NCI-H345 (cell line): Measurements from ENCODE around the gene RAD51B.

ENCODE experiments used
- DNase-seq: peaks from one replicate; lab custom pipeline; 2025; lab: John Stamatoyannopoulos, UW

Gene RAD51B

GRCh38 chr14:68363843-68364767 is 544.5 kb downstream of the RAD51B start:
- DNase-seq = no peak

- DNase-seq = no peak
These were observed 545.2 kb downstream of the RAD51B start for GRCh38 chr14:68364792-68365192.

GRCh38 chr14:68365228-68365627 is 545.6 kb downstream of the RAD51B start:
- DNase-seq = no peak

GRCh38 chr14:68366656-68367055 is 547.1 kb downstream of the RAD51B start:
- DNase-seq = no peak

GRCh38 chr14:68367536-68367935 is 548.0 kb downstream of the RAD51B start:
- DNase-seq = no peak

- DNase-seq = no peak
These were observed 549.3 kb downstream of the RAD51B start for GRCh38 chr14:68368850-68369249.

- no peak for DNase-seq
These were observed 549.9 kb downstream of the RAD51B start for GRCh38 chr14:68369281-68370056.

GRCh38 chr14:68370057-68370360 is 550.4 kb downstream of the RAD51B start:
- no peak for DNase-seq

GRCh38 chr14:68372368-68372767 is 552.8 kb downstream of the RAD51B start:
- DNase-seq = no peak

GRCh38 chr14:68373124-68373646 is 553.6 kb downstream of the RAD51B start:
- DNase-seq = no peak

GRCh38 chr14:68373847-68374444 is 554.4 kb downstream of the RAD51B start:
- no peak for DNase-seq

- DNase-seq = no peak
These were observed 555.1 kb downstream of the RAD51B start for GRCh38 chr14:68374682-68375081.

GRCh38 chr14:68375376-68375775 is 555.8 kb downstream of the RAD51B start:
- no peak for DNase-seq

- DNase-seq = no peak
These were observed 556.6 kb downstream of the RAD51B start for GRCh38 chr14:68376067-68376779.

GRCh38 chr14:68377006-68377405 is 557.4 kb downstream of the RAD51B start:
- DNase-seq = no peak

- no peak for DNase-seq
These were observed 557.9 kb downstream of the RAD51B start for GRCh38 chr14:68377459-68377858.

- no peak for DNase-seq
These were observed 560.1 kb downstream of the RAD51B start for GRCh38 chr14:68379510-68380328.

- no peak for DNase-seq
These were observed 560.8 kb downstream of the RAD51B start for GRCh38 chr14:68380329-68380741.

GRCh38 chr14:68384335-68384734 is 564.8 kb downstream of the RAD51B start:
- DNase-seq = no peak

- no peak for DNase-seq
These were observed 565.3 kb downstream of the RAD51B start for GRCh38 chr14:68384881-68385280.

- no peak for DNase-seq
These were observed 566.9 kb downstream of the RAD51B start for GRCh38 chr14:68386446-68386845.
